DND-41 (cell line): ENCODE data around the gene ATP6V1G3.

Source experiments
- ATAC-seq: fragments of 200-7000 bp; cut with Tn5 transposase; 3 replicates; pipeline ENCODE4 v1.9.1; 2021; ENCODE audit warnings: low read depth; ENCODE audit not compliant: insufficient read depth
- DNase-seq: peaks from one replicate; pipeline ENCODE4 v3.0.0-alpha.2; 2020
- H2AFZ ChIP-seq: 2 replicates; pipeline ENCODE4 v1.6.0; 2012; ENCODE audit warnings: low read depth, low read length
- H3K27ac ChIP-seq: 2 replicates; pipeline ENCODE4 v1.5.1; 2012; ENCODE audit warnings: low read length, inconsistent platforms
- H3K27me3 ChIP-seq: fragments of 200-600 bp; sonication (generic); 2 replicates; pipeline ENCODE4 v1.6.0; 2012; ENCODE audit warnings: low read length, mild to moderate bottlenecking, inconsistent platforms; ENCODE audit not compliant: insufficient read depth, poor library complexity
- H3K36me3 ChIP-seq: 2 replicates; pipeline ENCODE4 v1.5.1; 2012; ENCODE audit warnings: low read length, inconsistent platforms; ENCODE audit not compliant: insufficient read depth
- H3K4me1 ChIP-seq: 2 replicates; pipeline ENCODE4 v1.5.1; 2012; ENCODE audit warnings: mild to moderate bottlenecking, low read length; ENCODE audit not compliant: insufficient read depth
- H3K4me2 ChIP-seq: 2 replicates; pipeline ENCODE4 v1.6.0; 2012; ENCODE audit warnings: mild to moderate bottlenecking, moderate library complexity, low read length, inconsistent platforms; ENCODE audit not compliant: insufficient read depth
- H3K4me3 ChIP-seq, 2 experiments: fragments of 200-600 bp in 1 of 2; shearing (Covaris generic) in 1 of 2; 2 replicates each; pipeline ENCODE4 v1.5.1; 2012 to 2016; ENCODE audit warnings: inconsistent platforms in 2 of 2, low read length in 2 of 2, mild to moderate bottlenecking in 2 of 2, low read depth in 1 of 2, moderate library complexity in 1 of 2
- H3K79me2 ChIP-seq: 2 replicates; pipeline ENCODE4 v1.6.0; 2012; ENCODE audit warnings: low read length, inconsistent platforms; ENCODE audit not compliant: insufficient read depth
- H3K9ac ChIP-seq: 2 replicates; pipeline ENCODE4 v1.6.0; 2012; ENCODE audit warnings: low read depth, mild to moderate bottlenecking, inconsistent platforms, low read length, moderate library complexity
- H3K9me3 ChIP-seq: 2 replicates; pipeline ENCODE4 v1.5.1; 2012; ENCODE audit warnings: low read length, moderate library complexity, mild to moderate bottlenecking, inconsistent platforms; ENCODE audit not compliant: insufficient read depth, severe bottlenecking
- H4K20me1 ChIP-seq: 2 replicates; pipeline ENCODE4 v1.6.0; 2012; ENCODE audit warnings: low read length; ENCODE audit not compliant: insufficient read depth
- EZH2 ChIP-seq: IDR thresholded peaks from 3 replicates; pipeline ENCODE4 v1.6.1; 2012; ENCODE audit warnings: borderline replicate concordance, low read depth, mild to moderate bottlenecking, moderate library complexity, low read length, inconsistent platforms; ENCODE audit not compliant: severe bottlenecking
- TF ChIP-seq, protein P1 (sequence below): IDR thresholded peaks from 2 replicates; pipeline ENCODE4 v1.5.1; 2012; ENCODE audit warnings: borderline replicate concordance, low read length, moderate library complexity, mild to moderate bottlenecking; ENCODE audit not compliant: poor library complexity, severe bottlenecking; ENCODE audit errors: extremely low read depth

ATP6V1G3 gene

DNA sequence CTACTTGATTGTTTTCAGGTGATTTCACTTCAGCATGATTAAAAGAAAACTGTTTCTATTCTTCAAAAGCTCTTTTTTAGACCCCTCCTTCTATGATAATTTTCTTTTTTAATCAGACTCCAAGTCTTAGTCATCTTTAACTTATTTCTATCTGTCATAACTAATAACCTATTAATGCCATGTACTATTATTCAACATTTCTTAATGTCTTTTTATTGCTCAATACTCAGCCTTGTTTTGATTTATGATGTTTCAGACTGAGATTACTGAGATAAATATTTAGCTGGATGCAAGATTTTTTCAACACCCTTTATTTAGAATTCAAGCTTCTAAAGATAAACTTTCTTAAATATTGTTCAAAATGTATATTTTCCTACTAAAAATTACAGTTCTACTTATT, 53.6 kb downstream of the ATP6V1G3 start:
- Histone ChIP-seq H3K4me2 (no peak overlapping the region), H3K4me1 (no peaks in the 10 kb centered on the region), H3K9me3 (no peaks in the 10 kb centered on the region), H3K27me3 (no peaks in the 10 kb centered on the region), H3K36me3 (no peaks in the 10 kb centered on the region), H4K20me1 (no peaks in the 10 kb centered on the region), H3K9ac (no peak overlapping the region), H3K27ac (no peak overlapping the region), H2AFZ (no peak overlapping the region), H3K79me2 (no peaks in the 10 kb centered on the region), H3K4me3 (no peak overlapping the region)
- ATAC-seq (no peak), DNase-seq (no peak)
- TF ChIP-seq, protein P1, sequence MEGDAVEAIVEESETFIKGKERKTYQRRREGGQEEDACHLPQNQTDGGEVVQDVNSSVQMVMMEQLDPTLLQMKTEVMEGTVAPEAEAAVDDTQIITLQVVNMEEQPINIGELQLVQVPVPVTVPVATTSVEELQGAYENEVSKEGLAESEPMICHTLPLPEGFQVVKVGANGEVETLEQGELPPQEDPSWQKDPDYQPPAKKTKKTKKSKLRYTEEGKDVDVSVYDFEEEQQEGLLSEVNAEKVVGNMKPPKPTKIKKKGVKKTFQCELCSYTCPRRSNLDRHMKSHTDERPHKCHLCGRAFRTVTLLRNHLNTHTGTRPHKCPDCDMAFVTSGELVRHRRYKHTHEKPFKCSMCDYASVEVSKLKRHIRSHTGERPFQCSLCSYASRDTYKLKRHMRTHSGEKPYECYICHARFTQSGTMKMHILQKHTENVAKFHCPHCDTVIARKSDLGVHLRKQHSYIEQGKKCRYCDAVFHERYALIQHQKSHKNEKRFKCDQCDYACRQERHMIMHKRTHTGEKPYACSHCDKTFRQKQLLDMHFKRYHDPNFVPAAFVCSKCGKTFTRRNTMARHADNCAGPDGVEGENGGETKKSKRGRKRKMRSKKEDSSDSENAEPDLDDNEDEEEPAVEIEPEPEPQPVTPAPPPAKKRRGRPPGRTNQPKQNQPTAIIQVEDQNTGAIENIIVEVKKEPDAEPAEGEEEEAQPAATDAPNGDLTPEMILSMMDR = no peak
- TF ChIP-seq EZH2 = no peak

DNA sequence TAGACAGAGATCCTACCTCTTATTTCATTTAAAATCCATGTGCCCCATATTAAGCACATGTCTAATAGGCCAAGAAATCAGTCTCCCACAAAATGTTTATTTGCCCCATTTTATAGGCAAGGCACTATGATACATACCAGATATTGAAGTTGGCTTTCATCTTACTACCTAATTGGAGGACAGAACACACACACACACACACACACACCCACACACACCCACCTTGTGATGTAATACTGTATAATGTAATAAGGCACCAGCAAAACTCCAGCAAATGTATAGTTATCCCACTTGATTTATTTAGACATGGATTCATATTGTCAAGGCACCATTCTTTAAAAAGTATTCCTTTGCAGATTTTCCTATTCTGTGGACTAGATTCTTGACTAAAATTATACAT, 56.8 kb downstream of the ATP6V1G3 start:
- Histone ChIP-seq H3K4me1 (no peaks in the 10 kb centered on the region), H3K4me3 (no peak overlapping the region), H3K27me3 (no peaks in the 10 kb centered on the region), H4K20me1 (no peaks in the 10 kb centered on the region), H3K9me3 (peaks cover 3% of the 10 kb centered on the region), H3K9ac (no peak overlapping the region), H3K79me2 (no peaks in the 10 kb centered on the region), H3K36me3 (no peaks in the 10 kb centered on the region), H3K27ac (no peak overlapping the region), H3K4me2 (no peak overlapping the region), H2AFZ (no peak overlapping the region)
- TF ChIP-seq, protein P1 = no peak
- TF ChIP-seq EZH2 = no peak
- ATAC-seq = no peak
- DNase-seq = no peak

DNA sequence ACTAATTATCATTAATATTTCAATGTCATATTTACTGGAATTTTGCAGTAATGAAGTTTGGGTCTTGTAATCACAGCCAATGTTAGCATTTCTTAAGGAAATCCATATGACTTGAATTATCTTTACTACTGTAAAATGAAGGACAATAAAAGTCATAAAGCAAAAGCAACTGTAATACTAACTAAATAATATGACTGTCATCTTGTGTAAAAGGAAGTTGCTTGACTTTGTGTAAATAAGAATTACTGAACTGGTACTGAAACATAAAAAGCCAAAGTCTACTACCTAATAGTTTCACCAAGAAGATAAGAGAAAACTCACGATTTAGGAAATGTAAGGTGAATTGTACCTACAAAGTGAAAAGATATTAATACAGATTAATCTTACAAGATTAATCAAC, 57.5 kb downstream of the ATP6V1G3 start:
- TF ChIP-seq EZH2 = no peak
- TF ChIP-seq, protein P1 = no peak
- Histone ChIP-seq H3K27ac (no peak overlapping the region), H3K4me3 (no peak overlapping the region), H3K9ac (no peak overlapping the region), H4K20me1 (no peaks in the 10 kb centered on the region), H3K79me2 (no peaks in the 10 kb centered on the region), H3K9me3 (peaks cover 3% of the 10 kb centered on the region), H2AFZ (no peak overlapping the region), H3K4me1 (no peaks in the 10 kb centered on the region), H3K36me3 (no peaks in the 10 kb centered on the region), H3K4me2 (no peak overlapping the region), H3K27me3 (no peaks in the 10 kb centered on the region)
- DNase-seq = no peak
- no peak for ATAC-seq

DNA sequence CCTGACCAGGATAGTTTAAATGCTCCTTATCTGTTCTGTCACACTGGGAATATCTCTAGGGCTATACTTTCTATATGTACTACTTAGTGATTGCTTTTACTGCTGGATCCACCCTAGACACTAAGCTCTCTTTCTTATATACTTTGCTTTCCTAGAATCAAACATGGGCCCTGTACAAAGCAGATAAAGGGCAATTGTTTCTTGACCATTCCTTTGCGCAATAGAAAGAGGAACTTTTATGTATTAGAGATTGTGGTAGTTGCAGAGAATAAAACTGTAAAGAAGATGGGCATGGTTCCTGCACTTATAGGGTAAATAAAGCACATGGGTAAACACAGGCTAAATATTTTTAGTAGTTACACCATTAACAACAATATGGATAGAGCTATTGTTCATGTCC, 58.8 kb downstream of the ATP6V1G3 start:
- Histone ChIP-seq H3K4me1 (no peaks in the 10 kb centered on the region), H3K79me2 (no peaks in the 10 kb centered on the region), H3K27me3 (no peaks in the 10 kb centered on the region), H2AFZ (no peak overlapping the region), H3K9ac (no peak overlapping the region), H3K27ac (no peak overlapping the region), H4K20me1 (no peaks in the 10 kb centered on the region), H3K36me3 (no peaks in the 10 kb centered on the region), H3K4me2 (no peak overlapping the region), H3K4me3 (no peak overlapping the region), H3K9me3 (peaks cover 3% of the 10 kb centered on the region)
- ATAC-seq (no peak), DNase-seq (no peak)
- TF ChIP-seq, protein P1 = no peak
- no peak for TF ChIP-seq EZH2
